ENCODE results near the gene LGR4. TPM values are rescaled to one million over a fixed set of nuclear protein-coding genes. Genes with fewer than 3 reads are reported as not detected.

LGR4 gene
- total RNA-seq, 1 experiment from 2014 or later = 7.1 TPM

- Histone ChIP-seq H2AFZ (ENCODE audit: low read depth, low read length, poor library complexity, severe bottlenecking) (no peak overlapping the region), H3K9me3 (ENCODE audit: control insufficient read depth in 1 of 2, insufficient read depth in 1 of 2, low read depth in 1 of 2, low read length in 2 of 2) (no peaks in the 10 kb centered on the region), H3K4me1 (ENCODE audit: control insufficient read depth in 1 of 2, insufficient read depth in 2 of 2, low read length in 2 of 2) (peaks cover 5 to 16% of the 10 kb centered on the region in 2 experiments; a peak in 3 of 4 replicates), H3K27ac (ENCODE audit: low read depth, low read length) (peak overlapping the region; percentile 76; the same call in 1 of the 2 replicates), H3K9ac (ENCODE audit: low read length) (peak overlapping the region; percentile 93), H3K36me3 (ENCODE audit: control insufficient read depth in 1 of 2, insufficient read depth in 2 of 2, low read length in 2 of 2) (peaks cover 0 to 6% of the 10 kb centered on the region in 2 experiments; a peak in 1 of 4 replicates), H3K4me3 (replicated peaks in 1 of 2; ENCODE audit: low read depth in 1 of 2, low read length in 2 of 2) (peak overlapping the region; percentile 89 to 94), H3K9me2 (ENCODE audit: insufficient read depth) (no peaks in the 10 kb centered on the region), H3K27me3 (ENCODE audit: insufficient read depth, low read length) (no peaks in the 10 kb centered on the region), H3K79me2 (ENCODE audit: insufficient read depth, low read length) (peaks cover 54% of the 10 kb centered on the region), H3K4me2 (ENCODE audit: low read length) (peak overlapping the region; percentile 91), H4K20me1 (ENCODE audit: insufficient read depth) (no peaks in the 10 kb centered on the region)
- ATAC-seq (no peak), DNase-seq (ENCODE audit: low read depth, low spot score) (no peak)
- BruUV-seq (replicated peaks) = no TSS peak
- no peak for TF ChIP-seq POLR2A (IDR thresholded peaks at IDR 0.05; ENCODE audit: borderline replicate concordance, extremely low read depth, insufficient read depth, insufficient read length)
- no peak for TF ChIP-seq CBX3 (IDR thresholded peaks at IDR 0.05; ENCODE audit: low read depth)
- TF ChIP-seq, protein P1, sequence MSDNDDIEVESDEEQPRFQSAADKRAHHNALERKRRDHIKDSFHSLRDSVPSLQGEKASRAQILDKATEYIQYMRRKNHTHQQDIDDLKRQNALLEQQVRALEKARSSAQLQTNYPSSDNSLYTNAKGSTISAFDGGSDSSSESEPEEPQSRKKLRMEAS (IDR thresholded peaks at IDR 0.05) = no peak
- no peak for TF ChIP-seq SRF (IDR thresholded peaks at IDR 0.05; ENCODE audit: low read depth)
- TF ChIP-seq, protein P2, sequence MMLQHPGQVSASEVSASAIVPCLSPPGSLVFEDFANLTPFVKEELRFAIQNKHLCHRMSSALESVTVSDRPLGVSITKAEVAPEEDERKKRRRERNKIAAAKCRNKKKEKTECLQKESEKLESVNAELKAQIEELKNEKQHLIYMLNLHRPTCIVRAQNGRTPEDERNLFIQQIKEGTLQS (IDR thresholded peaks at IDR 0.05) = no peak
- no peak for TF ChIP-seq FOSL1 (IDR thresholded peaks at IDR 0.05; ENCODE audit: low read depth)
- TF ChIP-seq POLR2AphosphoS5 (IDR thresholded peaks at IDR 0.05; ENCODE audit: low read depth, low read length) = no peak
- TF ChIP-seq SIN3A (IDR thresholded peaks at IDR 0.05; ENCODE audit: low read depth) = no peak
- TF ChIP-seq ZNF274 (IDR thresholded peaks at IDR 0.05; ENCODE audit: low read depth, low read length) = no peak
- TF ChIP-seq JUND (IDR thresholded peaks at IDR 0.05) = no peak
- CTCF ChIA-PET = interaction anchor here (1.9 kb wide), 1 partner anchor 11 kb away, joined by 5 read pairs; no protein-coding TSS in a partner anchor
- POLR2A ChIA-PET = interaction anchor here (0.9 kb wide), 1 partner anchor 11 kb away, joined by 5 read pairs; no protein-coding TSS in a partner anchor
- RAD21 ChIA-PET (ENCODE audit: low non-redundant PET in 1 of 2, low total read pairs in 2 of 2, uncharacterized antibody in 2 of 2, unreplicated experiment in 2 of 2) = no interaction called here
- intact Hi-C loops (cut with micrococcal nuclease) = loop anchor here (5.0 kb wide), 1 partner anchor 1825 kb away; no protein-coding TSS in a partner anchor
These were observed 35.1 kb upstream of the LGR4 start for GRCh38 chr11:27507557-27508322.
